HG02973 (cell line): ENCODE data around the gene HIPK3.
"Not testable (repeated sequence)": the region's sequence is repeated elsewhere in the genome, so short reads cannot be mapped to it uniquely, and the experiment has no call there.

ENCODE experiments used
- ATAC-seq: cut with Tn5 transposase; IDR thresholded peaks from one replicate; pipeline ENCODE4 v1.9.1; 2021; ENCODE audit warnings: moderate library complexity; ENCODE audit not compliant: unreplicated experiment

The HIPK3 gene

DNA sequence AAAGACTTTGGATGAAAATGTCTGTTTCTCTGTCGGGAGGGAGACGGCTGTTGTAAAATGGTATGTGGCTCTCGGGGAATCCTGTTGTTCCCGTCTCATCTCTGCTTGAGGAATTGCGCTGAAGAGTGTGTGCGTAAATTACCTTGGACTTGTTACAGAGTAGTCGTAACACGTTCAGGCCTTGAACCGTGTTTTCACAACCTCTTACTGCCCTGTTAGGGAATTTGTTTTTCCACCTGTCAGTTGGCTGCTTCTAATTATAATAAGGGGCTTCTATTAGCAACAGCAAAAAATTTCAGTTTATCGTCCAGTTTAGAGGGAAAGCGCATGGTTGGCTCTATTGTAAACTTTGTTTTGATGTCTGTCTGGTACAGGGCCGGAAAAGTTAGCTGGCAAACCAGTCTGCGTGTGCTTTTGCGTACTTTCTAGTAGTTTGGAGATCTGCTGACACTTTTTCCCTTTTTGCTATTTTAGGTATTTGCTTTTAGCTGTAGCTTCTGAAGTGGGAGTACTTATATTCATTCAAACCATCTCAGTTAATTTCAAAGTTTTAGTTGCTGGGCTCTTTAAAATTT is 1.5 kb downstream of the HIPK3 start:
- no peak for ATAC-seq

DNA sequence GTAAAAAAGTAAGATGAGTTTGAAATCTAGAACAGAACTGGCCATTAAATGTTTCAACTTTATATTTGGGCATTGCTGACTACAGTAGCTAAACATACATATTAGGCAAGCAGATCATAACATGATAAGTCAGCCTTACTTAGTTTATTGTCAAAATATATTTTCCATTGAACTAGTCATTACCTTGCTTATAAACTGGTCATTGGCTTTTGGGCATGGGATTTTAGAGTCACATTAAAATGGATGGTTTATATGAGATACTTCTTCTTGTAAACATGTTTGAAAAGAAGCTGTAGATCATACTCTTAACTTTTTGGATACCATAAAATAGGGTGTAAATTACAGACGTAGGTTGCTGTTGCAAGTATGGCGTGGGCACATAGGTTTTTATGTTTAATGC is 2.7 kb downstream of the HIPK3 start:
- no peak for ATAC-seq

DNA sequence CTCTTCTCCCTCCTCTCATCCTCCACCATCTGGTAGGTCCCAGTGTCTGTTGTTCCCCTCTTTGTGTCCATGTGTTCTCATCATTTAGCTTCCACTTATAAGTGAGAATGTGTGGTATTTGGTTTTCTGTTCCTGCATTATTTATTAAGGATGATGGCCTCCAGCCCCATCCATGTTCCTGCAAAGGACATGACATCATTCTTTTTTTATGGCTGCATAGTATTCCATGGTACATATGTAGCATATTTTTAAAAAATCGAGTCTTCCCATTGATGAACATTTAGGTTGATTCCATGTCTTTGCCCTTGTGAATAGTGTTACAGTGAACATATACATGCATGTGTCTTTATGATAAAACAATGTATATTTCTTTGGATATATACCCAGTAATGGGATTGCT is 4.2 kb downstream of the HIPK3 start:
- not testable (repeated sequence) for ATAC-seq

DNA sequence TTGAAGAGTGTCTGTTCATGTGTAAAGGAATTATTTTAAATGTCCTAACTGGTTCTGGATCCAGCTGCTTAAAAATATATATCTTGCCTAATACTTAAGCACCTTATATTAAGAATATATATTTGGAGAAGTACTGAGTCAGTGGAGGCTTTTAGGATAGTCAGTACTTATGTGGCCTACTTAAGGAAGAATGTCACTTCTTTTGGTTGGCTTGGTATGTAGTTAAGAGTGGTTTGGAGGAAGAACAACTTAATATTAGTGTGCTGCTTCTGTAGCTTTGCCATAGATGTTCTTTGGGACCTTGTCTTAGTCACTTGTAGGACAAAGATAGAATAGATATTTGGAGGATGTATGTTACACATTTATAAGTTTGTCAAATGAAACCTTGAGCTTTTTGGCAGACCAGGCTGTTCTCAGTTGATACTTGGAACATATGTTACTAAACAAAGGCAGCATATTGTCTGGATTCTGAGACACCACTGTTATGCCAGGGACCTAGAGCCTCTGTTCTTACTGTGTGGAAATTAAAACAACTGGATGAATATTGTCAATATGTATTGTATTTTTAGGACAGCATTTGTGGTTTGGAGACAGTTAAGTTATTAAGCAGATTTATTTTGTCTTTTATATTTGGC is 4.9 kb downstream of the HIPK3 start:
- ATAC-seq: no peak

DNA sequence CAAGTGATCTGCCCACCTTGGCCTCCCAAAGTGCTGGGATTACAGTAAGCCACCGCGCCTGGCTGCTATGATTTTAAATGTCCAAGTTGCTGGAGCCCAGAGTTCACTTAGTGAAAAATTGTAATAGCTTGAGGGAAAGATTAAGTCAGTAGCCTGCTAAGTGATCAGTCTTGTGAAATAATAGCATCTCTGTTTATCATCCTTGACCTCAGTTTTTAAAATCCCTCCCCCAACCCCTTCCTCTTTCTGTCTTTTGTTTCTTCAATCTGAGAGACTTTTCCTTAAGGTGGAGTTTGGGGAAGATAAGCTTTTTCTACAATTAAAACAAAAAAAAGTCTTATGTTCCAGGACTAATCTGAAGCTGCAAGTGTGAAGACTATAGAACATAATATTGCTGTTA is 6.4 kb downstream of the HIPK3 start:
- ATAC-seq: no peak

DNA sequence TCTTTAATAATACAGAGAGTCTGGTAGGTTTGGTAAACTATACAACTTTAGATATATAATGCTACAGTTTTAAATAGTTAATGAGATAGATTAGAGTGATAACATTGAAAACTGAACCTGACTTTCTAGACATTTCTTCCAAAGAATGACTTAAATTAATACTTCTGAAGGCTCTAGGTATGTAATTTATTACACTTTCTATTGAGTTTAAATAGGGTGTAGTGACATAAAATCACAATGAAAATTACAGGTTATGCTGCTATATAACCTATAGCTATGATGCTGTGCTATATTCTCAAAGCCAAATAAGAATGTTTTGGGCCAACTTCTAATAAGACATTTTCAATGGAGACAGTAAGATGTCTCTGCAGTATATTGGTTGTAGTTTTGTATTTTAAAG is 7.7 kb downstream of the HIPK3 start:
- no peak for ATAC-seq

DNA sequence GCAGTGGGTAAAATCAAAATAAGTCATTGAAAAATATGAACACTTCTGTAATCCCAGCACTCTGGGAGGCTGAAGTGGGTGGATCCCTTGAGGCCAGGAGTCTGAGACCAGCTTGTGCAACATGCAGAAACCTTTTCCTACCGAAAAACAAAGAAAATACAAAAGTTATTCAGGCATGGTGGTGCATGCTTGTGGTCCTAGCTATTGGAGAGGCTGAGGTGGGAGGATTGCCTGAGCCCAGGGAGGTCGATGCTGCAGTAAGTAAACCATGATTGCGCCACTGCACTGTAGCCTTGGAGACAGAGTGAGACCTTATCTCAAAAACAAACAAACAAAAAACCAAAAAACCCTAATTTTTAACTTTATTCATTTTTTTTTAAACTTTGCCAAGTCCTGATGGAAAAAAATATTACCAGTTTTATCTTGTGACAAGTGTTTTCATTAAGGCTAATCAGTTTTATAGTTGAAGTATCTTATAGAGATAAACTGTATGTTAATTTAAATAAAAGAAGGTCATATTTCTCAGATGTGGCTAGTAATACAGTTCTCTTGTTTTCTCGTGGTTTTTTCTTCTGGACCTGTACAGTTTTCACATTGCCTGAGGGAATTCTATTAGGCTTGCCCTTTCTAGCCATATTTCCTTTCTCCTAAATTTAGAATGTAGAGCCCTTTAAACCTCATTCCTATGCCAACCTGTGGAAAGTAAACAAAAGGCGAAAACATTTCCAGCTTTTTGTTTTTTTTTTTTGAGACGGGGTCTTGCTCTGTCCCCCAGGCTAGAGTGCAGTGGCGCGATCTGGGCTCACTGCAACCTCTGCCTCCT is 9.4 kb downstream of the HIPK3 start:
- no peak for ATAC-seq

DNA sequence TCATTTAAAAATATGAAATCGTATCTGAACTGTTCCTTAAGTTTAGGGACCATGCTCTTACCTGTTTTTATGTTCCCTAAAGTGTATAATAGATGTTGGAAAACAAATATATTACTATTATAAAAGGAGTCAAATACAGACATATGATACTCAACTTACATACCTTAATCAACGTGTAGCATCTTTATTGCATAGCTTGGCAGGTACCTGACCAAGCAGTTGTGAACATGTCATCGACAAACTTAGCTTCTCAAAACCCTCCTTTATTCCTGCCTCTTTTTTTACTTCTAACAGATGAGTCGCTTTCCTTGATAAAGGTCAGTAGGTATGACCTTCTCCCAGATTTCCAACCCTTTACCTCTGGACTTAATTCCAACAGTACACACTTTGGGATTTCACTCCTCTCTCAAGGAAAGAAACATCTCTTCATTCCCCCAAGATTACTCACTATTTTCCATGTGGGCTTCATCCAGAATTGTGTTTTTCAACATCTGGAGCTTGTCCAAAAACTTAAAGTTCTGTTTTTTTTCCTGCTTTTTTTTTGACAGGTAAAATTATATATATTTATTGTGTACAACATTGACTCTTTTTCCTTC is 11.9 kb downstream of the HIPK3 start:
- no peak for ATAC-seq

DNA sequence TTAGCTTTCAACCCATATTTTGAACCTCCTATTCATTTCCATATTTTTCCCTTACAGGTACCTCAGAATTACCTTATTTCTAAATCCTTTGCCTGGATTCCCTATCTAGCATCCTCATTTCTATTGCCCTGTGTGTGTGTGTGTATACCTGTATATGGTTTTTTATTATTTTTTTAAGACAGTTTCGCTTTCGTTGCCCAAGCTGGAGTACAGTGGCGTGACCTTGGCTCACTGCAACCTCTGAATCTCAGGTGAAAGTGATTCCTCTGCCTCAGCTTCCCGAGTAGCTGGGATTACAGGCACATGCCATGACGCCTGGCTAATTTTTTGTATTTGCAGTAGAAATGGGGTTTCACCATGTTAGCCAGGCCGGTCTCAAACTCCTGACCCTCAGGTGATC is 12.6 kb downstream of the HIPK3 start:
- no peak for ATAC-seq

DNA sequence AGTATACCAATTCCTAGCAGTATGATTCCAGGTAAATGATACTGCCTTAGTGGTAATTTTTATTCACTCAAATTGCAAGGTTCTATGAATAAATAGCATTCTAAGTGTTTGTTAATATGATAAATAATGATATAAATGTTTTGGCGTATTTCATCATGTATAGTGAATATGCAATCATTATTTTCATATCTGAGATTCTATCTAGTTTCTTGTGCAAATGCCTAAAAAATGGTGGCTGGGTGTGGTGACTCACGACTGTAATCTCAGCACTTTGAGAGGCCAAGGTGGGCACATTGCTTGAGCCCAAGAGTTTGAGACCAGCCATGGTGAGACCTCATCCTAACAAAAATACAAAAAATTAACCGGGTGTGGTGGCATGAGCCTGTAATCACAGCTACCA is 13.9 kb downstream of the HIPK3 start:
- no peak for ATAC-seq

DNA sequence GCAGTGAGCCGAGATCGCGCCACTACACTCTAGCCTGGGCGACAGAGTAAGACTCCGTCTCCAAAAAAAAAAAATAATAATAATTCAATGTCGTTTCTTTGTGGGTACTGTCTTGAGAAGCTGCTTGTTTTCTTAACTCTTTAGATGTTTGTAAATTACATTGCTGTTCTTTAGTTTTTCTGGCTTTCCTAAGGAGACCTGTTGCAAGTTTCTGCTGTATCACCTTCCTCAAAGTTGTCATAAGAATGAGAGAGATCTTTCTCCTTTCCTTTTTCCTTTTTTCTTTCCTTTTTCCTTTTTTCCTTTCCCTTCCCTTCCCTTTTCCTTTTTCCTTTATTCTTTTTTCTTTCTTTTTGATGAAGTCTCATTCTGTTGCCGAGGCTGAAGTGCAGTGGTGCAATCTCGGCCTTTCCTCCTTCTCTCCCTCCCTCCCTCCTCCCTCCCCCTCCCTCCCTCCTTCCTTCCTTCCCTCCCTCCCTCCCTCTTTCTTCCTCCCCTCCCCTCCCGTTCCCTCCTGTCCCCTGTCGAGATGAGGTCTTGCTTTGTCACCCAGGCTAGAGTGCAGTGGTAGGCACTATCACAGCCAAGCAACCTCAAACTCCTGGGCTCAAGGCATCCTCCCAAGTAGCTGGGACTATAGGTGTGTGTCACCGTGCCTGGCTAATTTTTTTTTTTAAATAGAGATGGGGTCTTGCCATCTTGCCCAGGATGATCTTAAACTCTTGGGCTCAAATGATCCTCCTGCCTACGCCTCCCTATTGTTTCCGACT is 15.3 kb downstream of the HIPK3 start:
- ATAC-seq: no peak

DNA sequence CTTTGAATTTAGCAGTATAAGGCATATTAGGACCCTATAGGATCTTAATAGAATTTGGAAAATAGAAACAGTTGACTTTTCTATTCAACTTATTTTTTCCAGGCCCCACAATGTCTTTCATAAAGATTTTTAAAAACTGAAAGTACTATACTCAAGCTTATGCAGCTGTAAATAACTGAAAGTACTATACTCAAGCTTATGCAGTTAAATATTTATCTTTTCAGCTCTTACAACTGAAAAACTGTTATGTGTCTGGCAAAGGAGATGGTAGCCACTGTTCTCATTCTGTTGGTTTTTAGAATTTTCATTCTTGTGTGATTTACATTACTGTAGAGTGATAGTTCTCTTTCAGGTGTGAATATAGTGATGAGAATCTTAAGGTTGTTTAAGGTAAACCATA is 16.5 kb downstream of the HIPK3 start:
- no peak for ATAC-seq

DNA sequence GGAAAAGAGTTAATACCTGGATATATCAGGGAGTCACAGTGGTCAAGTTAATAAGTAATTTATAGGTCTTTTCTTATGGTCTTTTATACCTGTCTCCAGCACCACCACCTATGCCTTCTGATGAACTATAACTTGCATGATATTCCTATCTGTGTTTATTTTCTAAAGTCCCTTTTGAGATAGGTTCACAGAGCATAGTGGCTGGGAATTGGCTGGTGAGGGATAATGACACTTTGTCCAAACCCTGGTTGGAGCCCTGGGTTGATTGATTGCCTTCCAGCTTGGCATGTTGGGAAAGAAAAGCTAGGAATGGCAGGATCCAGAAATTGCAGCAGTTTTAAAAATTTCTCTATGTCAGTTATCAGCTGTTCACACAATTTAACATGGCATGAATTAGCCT is 23.2 kb downstream of the HIPK3 start:
- ATAC-seq: no peak

DNA sequence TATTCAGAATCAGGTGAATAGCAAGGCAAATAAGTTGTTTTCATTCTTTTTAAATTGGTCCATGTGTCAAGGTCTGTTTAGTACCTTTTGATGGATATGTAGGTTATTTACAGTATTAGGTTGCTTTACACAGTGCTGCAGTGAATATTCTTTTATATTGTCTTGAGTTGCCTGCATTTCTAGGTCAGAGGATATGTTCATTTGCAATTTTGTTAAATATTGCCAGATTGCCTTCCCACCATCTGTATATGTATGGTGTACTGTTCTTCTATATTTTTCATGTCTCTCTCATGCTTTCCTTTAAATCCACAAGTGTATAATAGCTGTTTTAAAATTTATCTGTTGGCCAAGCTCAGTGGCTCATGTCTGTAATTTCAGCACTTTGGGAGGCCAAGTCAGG is 24.6 kb downstream of the HIPK3 start:
- no peak for ATAC-seq

DNA sequence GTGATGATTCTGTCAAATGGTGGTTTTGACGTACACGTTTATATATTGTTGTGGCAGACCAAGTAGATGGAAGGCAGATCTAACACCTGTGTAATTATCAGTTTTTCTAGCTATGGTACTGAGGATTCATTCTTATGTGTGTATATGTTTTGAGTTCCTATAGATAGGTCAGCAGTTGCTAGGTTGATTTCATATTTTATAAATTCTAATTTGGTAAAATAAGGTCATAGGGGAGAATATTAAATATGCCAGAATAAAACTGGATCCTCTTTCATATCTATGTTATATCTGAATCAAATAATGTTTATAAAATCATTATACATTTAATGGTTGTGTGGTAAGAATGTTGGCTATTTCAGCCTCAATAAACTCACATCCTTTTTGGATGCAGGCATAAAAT is 27.6 kb downstream of the HIPK3 start:
- ATAC-seq: no peak

DNA sequence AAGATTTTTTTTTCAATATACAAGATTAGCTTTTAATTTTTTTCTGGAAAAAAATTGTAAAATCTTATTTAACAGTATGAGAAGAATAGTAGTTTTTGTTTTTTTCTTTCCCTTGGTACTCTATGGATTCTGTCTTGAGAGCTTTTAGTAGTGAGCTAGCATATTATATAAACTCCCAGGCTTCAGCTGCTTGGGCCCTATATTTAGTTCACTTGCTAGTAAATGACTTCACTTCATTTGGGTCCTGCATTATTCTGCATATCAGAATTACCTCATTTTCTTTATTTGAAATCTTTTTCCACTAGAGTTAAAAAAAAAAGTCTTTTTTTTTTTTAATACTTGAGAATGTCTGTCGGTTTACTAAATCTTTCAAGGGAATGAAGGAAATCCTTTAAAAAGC is 33.1 kb downstream of the HIPK3 start:
- ATAC-seq: no peak

DNA sequence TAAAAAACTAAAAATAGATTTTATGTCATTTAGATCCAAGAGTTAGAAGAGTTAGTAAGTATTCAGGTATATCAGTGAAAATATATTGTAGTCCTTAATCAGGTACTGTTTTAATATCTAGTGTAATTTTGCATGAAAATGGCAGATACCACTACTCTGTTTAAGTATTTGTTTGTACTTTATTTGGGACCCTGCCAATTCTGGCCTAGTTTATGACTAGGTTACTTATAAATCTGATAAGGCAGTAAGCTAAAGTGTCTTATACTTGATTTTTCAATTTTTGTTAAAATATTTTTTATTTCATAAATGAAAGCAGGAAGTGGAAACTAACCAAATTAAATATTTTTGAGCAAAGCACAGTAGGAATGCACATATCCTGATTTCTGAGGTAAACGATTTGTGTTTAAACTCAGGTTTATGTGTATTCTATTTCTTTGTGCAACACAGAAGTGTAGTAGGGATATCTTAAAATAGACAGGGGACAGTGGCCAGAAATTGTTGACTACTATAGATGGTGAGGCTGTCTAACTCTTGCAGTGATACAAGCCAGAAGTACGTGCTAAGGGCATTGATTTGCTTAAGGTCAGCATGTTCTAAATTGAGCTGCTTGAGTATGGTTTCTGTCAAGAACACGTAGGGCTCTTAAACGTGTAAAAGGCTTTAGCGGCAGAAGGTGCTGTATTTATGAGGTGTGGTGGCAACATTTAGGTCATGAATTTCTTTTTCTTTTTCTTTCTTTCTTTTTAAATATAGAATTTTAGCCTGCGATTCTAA is 34.0 kb downstream of the HIPK3 start:
- ATAC-seq: peak; percentile 75

DNA sequence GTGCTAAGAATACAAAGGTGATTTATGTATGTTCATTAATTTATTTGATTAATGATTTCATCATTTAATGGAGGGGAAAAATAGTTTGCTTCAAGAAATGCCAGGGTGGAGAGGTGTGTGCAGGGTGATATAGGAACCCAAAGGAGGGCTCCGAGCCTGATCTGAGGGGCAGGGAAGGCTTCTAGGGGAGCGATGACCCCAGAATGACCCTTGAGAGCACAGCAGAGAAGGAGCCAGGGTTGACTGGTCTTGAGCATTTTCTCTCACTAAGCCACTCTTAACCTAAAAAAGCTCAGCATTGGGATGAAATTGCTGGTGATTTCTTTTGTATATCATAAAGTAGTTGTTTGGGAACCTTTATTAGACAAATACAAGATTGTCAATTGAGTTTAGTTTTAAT is 35.1 kb downstream of the HIPK3 start:
- no peak for ATAC-seq

DNA sequence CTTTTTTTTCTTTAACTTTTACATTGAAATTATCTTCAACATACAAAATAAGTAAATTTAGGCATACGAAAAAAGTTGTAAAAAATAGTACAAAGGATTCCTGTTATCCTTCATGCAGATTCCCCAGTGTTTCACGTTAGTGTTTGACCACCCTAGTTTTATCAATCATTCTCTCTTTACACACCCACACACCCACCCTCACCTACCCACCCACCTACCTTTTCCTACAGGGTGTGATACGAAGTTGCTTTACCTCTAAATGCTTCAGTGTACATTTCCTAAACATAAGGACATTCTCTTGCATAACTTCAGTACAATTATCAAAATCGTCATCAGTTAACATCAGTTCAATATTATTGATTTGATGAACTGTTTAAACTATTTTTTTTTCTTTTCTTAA is 37.0 kb downstream of the HIPK3 start:
- no peak for ATAC-seq

DNA sequence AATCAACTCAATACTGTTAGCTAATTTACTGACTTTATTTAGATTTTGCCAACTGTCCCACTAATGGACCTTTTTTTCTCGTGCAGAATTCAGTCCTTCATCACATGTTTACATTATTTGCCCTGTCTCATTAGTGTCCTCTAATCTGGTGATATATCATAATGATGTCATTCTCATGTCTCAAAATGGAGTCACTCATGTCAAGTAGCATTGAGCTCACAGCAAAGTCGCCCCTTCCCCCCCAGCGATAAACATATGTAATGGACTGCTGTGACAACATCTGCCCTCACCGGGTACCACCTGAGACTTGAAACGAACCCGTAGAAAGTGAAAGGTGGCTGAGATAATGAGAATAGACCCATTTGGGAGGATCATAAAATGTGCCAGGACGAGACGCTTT is 37.6 kb downstream of the HIPK3 start:
- no peak for ATAC-seq

DNA sequence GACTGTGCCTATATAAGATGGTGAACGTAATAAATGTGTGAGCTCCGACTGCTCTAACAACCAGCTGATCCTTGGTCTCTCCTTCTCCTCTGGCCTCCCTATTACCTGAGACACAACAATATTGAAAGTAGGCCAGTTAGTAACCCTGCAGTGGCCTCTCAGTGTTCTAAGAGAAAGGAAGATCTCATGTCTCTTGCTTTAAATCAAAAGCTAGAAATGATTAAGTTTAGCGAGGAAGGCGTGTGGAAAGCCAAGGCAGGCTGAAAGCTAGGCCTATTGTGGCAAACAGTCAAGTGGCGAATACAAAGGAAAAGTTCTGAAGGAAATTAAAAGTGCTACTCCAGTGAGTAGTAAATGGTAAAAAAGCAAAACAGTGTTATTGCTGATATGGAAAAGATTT is 39.5 kb downstream of the HIPK3 start:
- ATAC-seq: no peak
